GM19351 (cell line): ENCODE data around the gene POLR2C.
A peak's percentile ranks its signal among the peaks of the same experiment; 100 is the strongest.
"Not testable (repeated sequence)": the region's sequence is repeated elsewhere in the genome, so short reads cannot be mapped to it uniquely, and the experiment has no call there.

Experiments
- ATAC-seq: cut with Tn5 transposase; IDR thresholded peaks from one replicate; pipeline ENCODE4 v1.9.1; 2021; ENCODE audit warnings: mild to moderate bottlenecking, moderate library complexity; ENCODE audit not compliant: unreplicated experiment

Gene POLR2C

DNA sequence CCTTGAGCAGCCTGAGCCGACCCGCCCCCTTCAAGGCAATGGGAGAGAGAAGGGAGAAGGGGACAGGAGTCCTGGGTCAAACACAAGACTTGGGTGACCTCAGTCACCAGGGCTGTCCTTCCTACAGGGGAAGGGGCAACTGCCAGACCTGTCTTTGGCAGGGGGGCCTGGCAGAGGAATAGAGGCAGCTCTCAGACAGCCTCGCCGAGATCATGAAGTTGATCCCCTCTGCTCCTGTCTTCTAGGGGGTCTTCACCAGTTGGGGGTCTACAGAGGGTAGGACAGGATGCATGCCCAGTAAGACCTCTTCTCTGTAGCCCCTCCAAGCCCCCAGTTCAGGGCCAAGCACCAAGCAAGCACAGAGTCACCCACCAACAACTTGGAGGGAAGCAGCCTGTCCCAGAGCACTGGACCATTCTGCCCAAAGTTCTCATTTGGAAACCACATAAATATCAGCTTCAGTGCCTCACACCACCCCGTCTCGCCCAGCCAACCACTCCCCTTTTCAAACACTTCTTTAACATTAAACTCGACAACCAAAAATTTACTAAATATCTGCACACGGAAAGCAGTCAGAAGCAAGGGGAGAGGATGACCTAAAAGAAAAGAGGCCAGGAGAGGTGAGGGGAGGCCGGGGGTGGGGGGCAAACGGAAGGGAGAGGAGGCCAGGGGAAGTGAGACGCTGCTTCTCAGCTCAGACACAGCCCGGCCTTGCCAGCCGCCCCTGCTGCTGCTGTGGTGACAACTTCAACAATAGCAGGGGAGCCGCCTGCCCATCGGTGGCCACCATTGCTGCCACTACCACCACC is 16.1 kb downstream of the POLR2C start:
- ATAC-seq, result no peak

DNA sequence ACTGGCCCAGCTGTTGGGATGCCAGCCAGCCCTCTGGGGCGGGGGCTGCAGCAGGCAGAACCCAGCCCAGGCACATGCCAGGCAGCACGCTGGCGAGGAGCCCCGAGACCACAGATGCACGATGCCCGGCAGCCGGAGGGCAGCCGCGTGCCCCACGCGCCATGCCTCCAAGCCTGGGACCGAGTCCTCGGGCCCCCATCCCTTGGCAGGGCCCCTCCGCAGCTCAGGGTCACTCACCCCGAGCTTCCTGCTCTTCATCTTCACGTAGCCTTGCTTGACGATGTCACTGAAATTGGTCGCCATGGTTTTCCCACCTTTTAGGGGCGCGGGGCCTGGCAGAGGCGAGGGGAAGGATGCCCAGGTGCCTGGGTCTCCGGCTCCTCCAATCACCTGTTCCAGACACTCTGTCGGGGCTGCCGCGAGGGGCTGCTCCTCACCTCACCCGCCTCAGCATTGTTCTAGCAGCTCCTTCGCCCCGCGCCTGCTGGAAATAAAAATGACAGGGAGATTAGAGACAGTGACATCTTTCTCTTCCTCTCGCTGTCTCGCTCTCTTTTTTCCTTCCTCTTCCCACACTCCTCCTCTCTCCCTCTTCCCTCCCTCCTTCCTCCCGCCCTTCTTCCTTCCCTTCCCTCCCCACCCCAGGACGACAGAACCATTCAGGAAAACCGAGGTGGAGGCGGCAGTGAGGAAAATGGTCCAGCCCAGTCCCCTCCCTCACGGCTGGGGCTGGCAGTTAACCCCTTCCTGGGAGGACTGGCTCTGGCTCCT is 16.9 kb downstream of the POLR2C start:
- ATAC-seq, result no peak

DNA sequence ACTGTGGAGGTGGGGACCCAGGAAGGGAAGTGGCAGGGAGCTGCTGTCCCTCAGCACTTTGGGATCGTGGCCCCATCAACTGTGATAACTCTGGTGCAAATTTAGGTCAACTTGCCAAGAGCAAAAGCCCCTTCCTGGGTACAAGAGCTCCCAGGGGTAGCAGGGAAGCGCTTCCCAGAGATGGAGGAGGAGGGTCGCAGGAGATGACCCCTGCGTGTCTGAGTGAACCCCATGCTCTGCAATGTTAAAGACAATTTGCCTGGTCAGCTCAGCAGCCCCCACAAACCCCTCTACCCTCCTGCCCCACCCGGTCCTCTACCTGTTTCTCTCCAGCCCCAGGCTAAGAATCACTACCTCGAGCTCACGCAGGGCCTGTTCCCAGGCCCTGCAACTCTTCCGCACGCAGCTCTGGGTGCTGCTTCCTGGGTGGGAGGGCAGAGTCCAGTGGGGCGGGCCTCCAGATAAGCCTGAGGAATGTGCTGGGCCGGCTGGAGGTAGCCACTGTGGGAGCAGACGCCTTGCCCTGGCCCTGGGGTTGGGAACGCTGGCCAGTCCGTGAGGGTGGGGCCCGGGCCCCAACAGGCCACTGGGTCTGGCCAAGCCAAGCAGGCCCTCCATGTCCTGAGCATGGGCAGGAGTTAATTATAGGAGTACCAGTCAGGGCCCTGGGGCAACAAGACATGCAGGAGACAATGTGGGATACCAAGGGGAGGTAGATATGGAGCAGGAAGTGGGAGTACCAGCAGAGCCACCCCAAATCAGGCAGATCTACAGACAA is 17.7 kb downstream of the POLR2C start:
- ATAC-seq, result no peak

DNA sequence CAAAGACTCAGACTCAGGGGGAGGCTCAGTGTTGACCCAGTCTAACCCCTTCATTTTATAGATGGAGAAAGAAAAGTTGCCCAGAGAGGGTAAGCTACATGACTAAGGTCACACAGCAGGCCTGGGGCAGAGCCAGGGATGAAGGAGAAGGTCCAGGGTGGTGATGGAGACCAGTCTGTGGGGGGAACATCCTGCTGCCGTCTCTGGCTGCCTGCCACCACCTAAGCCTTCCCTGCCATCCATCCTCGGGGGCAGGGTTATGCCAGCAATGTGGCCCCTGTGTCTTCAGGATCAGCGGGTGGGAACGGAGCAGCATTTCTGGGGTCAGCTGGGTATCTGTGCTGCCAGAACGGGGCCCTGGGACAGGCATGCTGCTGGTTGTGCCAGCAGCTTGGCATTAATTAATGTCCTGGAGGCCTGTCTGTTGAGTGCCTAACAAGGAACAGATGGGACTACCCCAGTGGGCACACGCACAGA is 18.3 kb downstream of the POLR2C start:
- no peak for ATAC-seq

GRCh38 chr16:57481421-57481820 is 18.9 kb downstream of the POLR2C start:
- ATAC-seq, result no peak

- ATAC-seq, result no peak
Observed at GRCh38 chr16:57482845-57483545, 20.5 kb downstream of the POLR2C start.

DNA sequence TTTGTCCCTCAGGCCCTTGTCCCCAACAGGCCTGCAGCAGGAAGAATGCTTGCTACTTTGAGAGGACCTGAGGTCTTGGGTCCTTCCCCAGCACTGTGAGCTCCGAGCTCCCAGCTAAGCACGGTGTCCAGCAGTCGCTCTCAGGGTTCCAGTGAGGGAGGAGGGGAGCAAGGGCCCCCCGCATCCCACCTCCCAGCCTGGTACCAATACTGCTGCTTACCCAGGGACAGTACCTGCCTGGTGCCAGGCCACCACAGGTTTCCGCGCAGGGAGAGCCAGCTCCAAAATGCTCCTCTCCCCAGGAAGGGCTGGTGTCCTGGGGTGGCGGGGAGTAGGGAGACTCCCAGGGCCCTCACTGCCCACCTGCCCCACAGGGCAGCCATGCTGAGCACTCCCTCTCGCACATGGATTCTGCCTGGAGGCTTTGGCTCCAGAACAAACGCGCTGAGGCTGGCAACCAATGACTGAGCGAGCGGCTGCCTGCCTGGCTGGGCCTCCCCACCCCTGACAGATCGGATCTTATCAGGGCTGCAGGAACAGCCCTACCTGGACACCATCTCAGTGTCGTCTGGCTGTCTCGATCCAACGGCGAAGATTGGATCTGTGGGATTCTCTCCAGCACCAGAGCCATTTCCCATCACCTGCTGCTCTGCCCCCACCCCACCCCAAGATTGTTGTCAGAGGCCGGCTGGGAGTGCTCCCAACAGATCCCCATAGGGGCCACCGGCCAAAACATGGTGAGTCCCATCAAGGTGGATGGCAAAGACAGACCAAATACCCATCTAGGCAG is 21.4 kb downstream of the POLR2C start:
- no peak for ATAC-seq

- no peak for ATAC-seq
Observed at GRCh38 chr16:57484515-57485005, 22.1 kb downstream of the POLR2C start.

DNA sequence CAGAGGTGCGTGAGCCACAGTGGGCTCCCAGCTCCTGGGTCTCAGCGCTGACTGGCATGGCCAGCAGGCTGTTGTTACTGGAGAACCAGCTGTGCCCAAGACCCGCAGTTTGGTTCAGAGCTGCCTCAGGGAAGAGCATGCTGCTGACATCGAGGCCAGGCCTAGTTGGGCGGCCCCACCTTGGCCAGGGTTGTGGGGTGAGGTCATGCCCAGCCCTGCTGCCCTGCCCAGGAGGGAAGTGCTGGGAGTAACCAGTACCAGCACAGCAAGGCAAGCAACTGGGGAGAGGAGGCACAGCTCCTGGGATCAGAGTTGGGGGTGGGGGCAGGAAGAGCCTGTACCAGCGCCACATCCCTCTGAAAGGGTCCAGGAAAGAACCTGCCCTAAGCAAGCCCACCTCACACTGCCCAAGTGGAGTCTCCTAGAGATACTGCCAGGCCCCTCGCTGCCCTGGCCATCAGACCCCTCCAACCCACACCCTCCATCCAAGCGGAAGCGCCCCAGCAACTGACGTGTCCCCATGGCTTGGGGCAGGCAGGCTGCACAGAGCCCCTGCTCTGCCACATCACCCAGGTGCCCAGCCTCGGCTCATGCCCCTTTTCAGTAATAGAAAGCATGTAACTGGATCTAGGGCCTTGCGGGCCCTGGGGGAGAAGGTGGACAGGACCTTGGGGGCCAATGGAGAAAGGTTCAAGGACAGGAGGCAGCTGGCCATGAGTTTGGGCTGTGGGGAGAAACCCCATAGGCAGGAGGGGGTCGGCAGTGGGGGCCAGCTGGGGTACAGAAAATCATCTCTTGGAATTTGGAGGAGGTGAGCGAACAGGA is 22.8 kb downstream of the POLR2C start:
- no peak for ATAC-seq

DNA sequence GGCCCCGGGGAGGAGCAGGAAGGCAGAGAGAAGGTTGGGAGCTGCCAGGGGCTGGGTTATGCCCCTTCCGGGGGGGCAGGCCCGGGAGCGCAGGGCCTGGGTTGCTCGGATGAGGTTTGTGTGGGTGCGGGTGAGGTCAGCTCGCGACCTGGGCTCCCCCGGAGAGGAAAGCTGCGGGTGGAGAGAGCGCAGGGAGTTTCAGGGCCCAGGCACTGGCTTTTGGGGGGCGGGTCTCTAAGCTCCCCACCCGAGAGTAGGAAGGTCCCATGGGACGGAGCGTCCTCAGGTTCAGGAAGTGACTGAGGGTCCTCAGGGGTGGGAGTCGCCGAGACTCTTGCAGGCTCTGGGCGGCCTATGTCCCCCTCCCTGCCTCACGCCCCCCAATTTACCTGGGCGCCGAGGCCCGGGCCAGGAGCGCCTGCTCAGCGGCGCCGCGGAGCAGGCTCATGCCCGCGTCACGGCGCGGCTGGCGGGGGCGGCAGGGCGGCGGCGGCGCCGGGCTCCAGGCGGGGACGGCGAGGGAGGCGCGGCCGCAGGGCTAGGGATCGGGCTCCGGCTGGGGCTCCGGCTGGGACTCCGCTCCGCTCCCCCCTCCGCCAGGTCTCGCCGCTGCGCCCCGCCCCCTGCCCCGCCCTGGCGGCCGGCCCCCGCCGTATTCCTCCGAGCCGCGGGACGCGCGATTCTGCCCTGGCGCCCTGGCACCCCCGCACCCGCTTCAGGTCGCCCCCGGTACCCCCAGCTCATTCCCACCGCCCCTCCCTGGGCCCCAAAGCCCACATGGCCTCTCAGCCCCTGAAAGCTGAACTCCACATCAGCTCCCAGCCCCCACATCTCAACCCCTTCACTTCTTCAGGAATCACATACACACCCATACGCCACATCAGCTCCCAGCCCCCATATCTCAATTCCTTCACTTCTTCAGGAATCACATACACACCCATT is 23.7 kb downstream of the POLR2C start, which contains the start of gene DOK4:
DOK4 (minus strand) TSS at position 578 of the 942 bp plus-strand sequence. CDS start 6,986 bp downstream, outside the sequence.
- peak; percentile 85 for ATAC-seq

DNA sequence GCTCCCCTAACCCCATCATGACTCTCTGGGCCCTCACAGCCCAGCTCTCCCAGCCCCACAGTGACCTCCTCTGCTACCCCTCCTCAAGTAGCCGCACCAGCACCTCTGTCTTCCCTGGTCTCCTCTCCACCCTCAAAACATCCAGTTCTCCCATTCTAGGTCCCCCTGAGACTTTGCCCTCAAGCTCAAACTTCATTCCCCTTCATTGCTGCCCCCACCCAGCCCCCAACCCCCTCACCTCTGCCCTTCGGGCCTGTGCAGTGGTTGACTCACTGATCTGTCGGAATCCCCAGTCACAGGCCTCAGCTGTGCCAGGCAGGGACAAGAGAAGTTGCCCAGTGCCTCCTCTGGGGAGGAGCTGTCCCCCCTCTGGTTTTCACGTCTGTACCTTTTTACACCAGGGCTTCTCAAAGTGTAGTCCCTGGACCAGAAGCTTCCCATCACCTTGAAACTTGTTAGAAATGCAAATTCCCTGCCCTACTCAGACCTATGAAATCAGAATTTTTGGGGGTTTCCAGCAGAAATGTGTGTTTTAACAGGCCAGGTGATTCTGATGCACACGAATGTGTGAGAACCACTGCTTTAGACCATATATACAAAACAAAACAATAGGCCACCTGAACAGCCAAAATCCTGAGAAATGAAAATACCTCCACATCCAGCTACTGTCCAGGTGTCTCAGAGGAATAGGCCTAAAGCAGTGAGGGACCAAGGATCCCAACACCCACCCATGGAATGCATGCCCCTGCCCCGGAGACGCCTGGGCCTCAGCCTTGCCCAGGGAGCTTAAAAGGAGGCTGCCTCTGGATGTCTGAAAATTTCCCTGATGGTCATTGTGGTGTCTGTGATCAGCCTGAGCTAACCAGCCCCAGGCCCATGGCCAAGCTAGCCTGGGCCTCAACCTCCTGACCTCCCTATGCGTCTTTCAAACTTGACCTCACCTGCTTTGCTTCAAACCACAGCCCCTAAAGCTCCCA is 24.7 kb downstream of the POLR2C start:
- no peak for ATAC-seq

DNA sequence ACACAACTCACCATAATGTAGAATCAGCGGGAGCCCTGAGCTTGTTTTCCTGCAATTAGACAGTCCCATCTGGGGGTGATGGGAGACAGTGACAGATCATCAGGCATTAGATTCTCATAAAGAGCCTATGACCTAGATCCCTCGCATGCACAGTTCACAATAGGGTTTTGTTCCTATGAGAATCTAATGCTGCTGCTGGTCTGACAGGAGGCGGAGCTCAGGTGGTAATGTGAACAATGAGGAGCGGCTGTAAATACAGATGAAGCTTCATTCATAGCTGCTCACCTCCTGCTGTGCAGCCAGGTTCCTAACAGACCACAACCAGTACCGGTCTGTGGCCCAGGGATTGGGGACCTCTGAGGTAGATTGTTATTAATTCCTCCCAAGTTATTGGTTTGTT is 26.8 kb downstream of the POLR2C start:
- ATAC-seq, result no peak

GRCh38 chr16:57493767-57494166 is 31.3 kb downstream of the POLR2C start:
- no peak for ATAC-seq

DNA sequence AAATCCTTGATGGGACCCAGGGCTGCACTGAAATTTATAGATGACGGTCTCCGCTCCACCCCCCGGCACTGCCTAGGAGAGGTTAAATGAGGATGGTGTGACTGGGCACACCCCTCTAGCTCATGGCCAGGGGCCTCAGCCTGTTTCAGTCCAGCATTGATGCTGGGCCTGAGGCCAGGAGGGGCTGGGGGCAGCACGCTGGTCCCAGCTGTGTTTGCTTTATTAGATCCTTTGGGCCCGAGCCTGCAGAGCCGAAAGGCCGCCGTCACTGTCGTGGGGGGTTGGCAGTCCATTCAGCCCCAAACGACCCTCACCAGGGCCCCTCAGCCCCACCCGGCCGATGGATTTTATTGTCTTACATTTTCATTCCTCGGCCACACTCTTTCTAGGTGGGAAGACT is 34.6 kb downstream of the POLR2C start:
- ATAC-seq, result no peak

DNA sequence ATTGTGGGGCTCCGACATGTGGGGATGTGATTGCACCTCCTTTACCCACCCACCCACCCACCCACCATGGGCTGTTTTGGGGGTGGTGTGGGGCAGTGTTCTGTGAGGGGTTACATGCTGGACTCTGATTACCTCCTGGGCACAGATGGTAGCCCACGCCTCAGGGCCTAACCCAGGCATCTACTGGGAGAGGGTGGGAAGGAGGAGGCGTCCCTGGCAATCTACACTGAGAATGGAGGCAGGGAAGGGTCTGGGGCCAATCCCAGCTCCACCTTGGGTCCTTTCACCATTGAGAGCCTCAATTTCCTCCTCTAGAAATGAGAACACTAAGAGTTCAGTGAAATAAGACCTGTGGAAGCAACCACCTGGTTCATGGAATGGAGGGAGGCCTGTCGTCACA is 35.6 kb downstream of the POLR2C start:
- ATAC-seq, result no peak

- not testable (repeated sequence) for ATAC-seq
Observed at GRCh38 chr16:57499941-57500340, 37.5 kb downstream of the POLR2C start.
